ENCODE data around the gene CHADL.

The CHADL gene

GRCh38 chr22:41264408-41264941 lies 23.7 kb upstream of the CHADL start:
- no peak for TF ChIP-seq ZIC2 (tag by site-specific recombination; IDR thresholded peaks at IDR 0.05)
- 0 out of 2 replicates have a peak, but pooled peaks have one; percentile 33 for TF ChIP-seq MYNN (tag by site-specific recombination; IDR thresholded peaks at IDR 0.05; ENCODE audit: borderline replicate concordance)
- TF ChIP-seq, protein P1, sequence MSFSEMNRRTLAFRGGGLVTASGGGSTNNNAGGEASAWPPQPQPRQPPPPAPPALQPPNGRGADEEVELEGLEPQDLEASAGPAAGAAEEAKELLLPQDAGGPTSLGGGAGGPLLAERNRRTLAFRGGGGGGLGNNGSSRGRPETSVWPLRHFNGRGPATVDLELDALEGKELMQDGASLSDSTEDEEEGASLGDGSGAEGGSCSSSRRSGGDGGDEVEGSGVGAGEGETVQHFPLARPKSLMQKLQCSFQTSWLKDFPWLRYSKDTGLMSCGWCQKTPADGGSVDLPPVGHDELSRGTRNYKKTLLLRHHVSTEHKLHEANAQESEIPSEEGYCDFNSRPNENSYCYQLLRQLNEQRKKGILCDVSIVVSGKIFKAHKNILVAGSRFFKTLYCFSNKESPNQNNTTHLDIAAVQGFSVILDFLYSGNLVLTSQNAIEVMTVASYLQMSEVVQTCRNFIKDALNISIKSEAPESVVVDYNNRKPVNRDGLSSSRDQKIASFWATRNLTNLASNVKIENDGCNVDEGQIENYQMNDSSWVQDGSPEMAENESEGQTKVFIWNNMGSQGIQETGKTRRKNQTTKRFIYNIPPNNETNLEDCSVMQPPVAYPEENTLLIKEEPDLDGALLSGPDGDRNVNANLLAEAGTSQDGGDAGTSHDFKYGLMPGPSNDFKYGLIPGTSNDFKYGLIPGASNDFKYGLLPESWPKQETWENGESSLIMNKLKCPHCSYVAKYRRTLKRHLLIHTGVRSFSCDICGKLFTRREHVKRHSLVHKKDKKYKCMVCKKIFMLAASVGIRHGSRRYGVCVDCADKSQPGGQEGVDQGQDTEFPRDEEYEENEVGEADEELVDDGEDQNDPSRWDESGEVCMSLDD (tag by site-specific recombination; IDR thresholded peaks at IDR 0.05): no peak
- H3K4me1 ChIP-seq (ENCODE audit: control insufficient read depth, insufficient read depth, low read length): no peaks in the 10 kb centered on the region
- peaks cover 67 to 96% of the 10 kb centered on the region in 2 experiments for H3K36me3 ChIP-seq (ENCODE audit: control insufficient read depth in 2 of 2, insufficient read depth in 1 of 2, low read length in 2 of 2)
- no peak overlapping the region for H3K4me3 ChIP-seq (ENCODE audit: low read depth, low read length)
- H3K27ac ChIP-seq (ENCODE audit: extremely low read depth, low read depth, low read length): no peak overlapping the region
- ChIA-PET CTCF (interaction anchor here (1.1 kb wide), 1 partner anchor 37 kb away, joined by 3 read pairs; the partner anchor contains the start of gene ZC3H7B), POLR2A (interaction anchor here (0.6 to 1.0 kb wide), 4 partner anchors 18 to 102 kb away, joined by 3 to 8 read pairs (median 4); partner anchors contain the start of gene ZC3H7B)
- no peaks in the 10 kb centered on the region for H3K9me3 ChIP-seq (ENCODE audit: control insufficient read depth, insufficient read depth, low read depth, low read length)

DNA sequence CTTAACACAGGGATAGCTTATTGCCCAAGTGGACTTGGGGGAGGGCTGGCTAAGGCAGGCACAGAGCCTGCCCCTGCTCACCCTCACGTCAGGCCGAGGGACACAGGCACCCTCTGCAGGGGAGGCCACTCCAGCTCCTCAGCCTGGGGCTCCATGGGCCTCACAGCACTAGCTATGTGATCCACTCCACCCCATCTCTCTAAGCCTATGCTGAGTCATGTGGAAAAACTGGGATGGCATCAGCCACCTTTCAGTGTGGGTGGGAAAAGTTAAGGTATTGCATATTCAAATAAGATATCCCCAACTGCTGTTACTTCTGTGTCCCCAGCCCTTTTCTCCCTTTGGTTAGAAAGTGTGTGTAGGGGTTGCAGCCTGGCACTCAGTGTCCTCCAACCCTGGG lies 23.0 kb upstream of the CHADL start:
- Histone ChIP-seq H3K4me3 (ENCODE audit: low read depth, low read length) (no peak overlapping the region), H3K27ac (ENCODE audit: extremely low read depth, low read depth, low read length) (no peak overlapping the region), H3K36me3 (ENCODE audit: control insufficient read depth in 2 of 2, insufficient read depth in 1 of 2, low read length in 2 of 2) (peaks cover 60 to 96% of the 10 kb centered on the region in 2 experiments), H3K4me1 (ENCODE audit: control insufficient read depth, insufficient read depth, low read length) (no peaks in the 10 kb centered on the region), H3K9me3 (ENCODE audit: control insufficient read depth, insufficient read depth, low read depth, low read length) (no peaks in the 10 kb centered on the region)
- CTCF ChIA-PET: interaction anchor here (1.1 kb wide), 1 partner anchor 38 kb away, joined by 3 read pairs; the partner anchor contains the start of gene ZC3H7B
- POLR2A ChIA-PET: interaction anchor here (1.2 to 1.6 kb wide), 3 partner anchors 10 to 312 kb away, joined by 4 to 5 read pairs (median 5); partner anchors contain the start of gene RBX1
- TF ChIP-seq, protein P2, sequence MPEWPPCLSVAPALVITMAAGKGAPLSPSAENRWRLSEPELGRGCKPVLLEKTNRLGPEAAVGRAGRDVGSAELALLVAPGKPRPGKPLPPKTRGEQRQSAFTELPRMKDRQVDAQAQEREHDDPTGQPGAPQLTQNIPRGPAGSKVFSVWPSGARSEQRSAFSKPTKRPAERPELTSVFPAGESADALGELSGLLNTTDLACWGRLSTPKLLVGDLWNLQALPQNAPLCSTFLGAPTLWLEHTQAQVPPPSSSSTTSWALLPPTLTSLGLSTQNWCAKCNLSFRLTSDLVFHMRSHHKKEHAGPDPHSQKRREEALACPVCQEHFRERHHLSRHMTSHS (tag by site-specific recombination; IDR thresholded peaks at IDR 0.05): no peak
- TF ChIP-seq ZNF837 (tag by site-specific recombination; IDR thresholded peaks at IDR 0.05) (no peak), ZNF76 (tag by site-specific recombination; IDR thresholded peaks at IDR 0.05; ENCODE audit: borderline replicate concordance, low read depth) (no peak), ZNF660 (tag by site-specific recombination; IDR thresholded peaks at IDR 0.05) (no peak), ZNF223 (tag by site-specific recombination; IDR thresholded peaks at IDR 0.05) (no peak), ZSCAN30 (tag by site-specific recombination; IDR thresholded peaks at IDR 0.05) (no peak), ZNF791 (tag by site-specific recombination; IDR thresholded peaks at IDR 0.05) (no peak), ZNF138 (tag by site-specific recombination; IDR thresholded peaks at IDR 0.05; ENCODE audit: borderline replicate concordance) (no peak), ZNF311 (tag by site-specific recombination; IDR thresholded peaks at IDR 0.05; ENCODE audit: borderline replicate concordance) (no peak), ZNF280D (tag by site-specific recombination; IDR thresholded peaks at IDR 0.05) (no peak), ZNF692 (tag by site-specific recombination; IDR thresholded peaks at IDR 0.05) (no peak), ZNF354C (tag by site-specific recombination; IDR thresholded peaks at IDR 0.05; ENCODE audit: borderline replicate concordance, low read depth) (no peak), HOXA7 (CRISPR knock-in tag; IDR thresholded peaks at IDR 0.05; ENCODE audit: borderline replicate concordance) (no peak), ZFP3 (tag by site-specific recombination; IDR thresholded peaks at IDR 0.05; ENCODE audit: low read depth) (no peak), GLIS2 (tag by site-specific recombination; IDR thresholded peaks at IDR 0.05) (no peak)
- TF ChIP-seq, protein P3, sequence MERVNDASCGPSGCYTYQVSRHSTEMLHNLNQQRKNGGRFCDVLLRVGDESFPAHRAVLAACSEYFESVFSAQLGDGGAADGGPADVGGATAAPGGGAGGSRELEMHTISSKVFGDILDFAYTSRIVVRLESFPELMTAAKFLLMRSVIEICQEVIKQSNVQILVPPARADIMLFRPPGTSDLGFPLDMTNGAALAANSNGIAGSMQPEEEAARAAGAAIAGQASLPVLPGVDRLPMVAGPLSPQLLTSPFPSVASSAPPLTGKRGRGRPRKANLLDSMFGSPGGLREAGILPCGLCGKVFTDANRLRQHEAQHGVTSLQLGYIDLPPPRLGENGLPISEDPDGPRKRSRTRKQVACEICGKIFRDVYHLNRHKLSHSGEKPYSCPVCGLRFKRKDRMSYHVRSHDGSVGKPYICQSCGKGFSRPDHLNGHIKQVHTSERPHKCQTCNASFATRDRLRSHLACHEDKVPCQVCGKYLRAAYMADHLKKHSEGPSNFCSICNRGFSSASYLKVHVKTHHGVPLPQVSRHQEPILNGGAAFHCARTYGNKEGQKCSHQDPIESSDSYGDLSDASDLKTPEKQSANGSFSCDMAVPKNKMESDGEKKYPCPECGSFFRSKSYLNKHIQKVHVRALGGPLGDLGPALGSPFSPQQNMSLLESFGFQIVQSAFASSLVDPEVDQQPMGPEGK (tag by site-specific recombination; IDR thresholded peaks at IDR 0.05): no peak
- TF ChIP-seq, protein P4, sequence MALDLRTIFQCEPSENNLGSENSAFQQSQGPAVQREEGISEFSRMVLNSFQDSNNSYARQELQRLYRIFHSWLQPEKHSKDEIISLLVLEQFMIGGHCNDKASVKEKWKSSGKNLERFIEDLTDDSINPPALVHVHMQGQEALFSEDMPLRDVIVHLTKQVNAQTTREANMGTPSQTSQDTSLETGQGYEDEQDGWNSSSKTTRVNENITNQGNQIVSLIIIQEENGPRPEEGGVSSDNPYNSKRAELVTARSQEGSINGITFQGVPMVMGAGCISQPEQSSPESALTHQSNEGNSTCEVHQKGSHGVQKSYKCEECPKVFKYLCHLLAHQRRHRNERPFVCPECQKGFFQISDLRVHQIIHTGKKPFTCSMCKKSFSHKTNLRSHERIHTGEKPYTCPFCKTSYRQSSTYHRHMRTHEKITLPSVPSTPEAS (tag by site-specific recombination; IDR thresholded peaks at IDR 0.05): no peak

Data from HEK293 (cell line).